GM19463 (cell line): Measurements from ENCODE around the gene COL4A1.
"Not testable (repeated sequence)": the region's sequence is repeated elsewhere in the genome, so short reads cannot be mapped to it uniquely, and the experiment has no call there.

Experiments used
- ATAC-seq: cut with Tn5 transposase; IDR thresholded peaks from one replicate; pipeline ENCODE4 v1.9.1; 2021; ENCODE audit warnings: mild to moderate bottlenecking, moderate library complexity; ENCODE audit not compliant: unreplicated experiment

The COL4A1 gene

DNA sequence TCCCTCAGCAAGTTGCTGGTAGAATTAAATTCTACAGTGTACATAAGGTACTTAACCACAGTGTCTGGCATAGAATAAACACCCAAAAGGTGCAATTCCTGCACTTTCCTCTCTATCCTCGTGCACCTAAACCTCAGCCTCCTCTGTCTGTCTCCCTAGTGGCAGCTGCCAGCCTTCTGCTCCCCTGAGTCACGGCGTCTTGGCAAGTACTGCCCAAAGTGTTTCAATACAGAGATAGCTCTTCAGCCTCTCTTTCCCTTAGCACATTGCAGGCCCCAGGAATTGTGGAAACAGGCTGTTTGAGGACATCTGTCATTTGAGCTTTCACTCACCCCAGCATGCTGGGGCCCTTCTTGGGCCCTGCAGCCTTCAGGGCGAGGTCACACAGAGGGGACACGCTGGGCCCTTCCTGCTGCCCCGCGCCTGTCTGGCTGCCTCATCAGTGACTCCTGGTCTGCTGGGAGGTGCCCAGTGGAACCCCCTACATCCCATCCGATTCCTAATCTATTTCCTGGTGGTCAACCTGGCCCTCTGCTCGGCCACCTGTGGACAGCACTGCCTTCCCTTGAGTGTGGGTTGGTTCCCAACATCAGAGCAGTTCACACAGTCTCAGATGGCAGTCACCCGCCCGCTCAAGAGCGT, 19.4 kb upstream of the COL4A1 start:
- no peak for ATAC-seq

DNA sequence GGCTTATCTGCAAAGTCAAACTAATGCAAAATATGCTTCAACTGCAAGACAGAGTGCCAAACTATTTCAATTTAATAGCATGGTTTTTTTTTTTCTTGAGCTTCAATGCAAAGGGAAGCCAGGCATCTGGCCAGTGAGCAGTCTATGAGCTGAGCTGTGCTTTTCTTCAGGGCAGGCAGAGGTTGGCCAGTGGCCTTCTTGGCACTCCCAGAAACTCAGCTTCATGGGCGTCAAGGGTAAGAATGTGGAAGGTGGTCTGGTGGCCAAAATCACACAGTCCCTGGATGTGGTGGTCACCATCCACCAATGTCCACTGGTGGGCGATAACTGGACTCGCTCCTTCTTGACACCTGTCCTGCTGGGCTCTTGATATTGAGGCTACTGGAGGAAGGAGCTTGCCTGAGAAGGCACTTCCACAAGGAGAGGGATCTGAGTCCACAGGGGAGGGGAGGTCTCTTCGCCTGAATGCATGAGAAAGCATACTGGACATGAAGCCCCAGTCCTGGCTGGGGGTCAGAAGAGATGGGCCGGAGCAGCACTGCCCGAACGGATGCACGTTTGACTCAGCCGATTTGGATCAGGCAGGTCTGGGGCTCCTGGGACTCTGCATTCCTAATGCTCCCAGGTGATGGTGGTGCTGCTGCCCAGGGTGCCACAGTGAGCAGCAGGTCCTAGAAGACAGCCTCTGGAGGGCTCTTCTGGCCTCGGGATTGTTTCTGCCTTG, 17.2 kb upstream of the COL4A1 start:
- ATAC-seq, result no peak

DNA sequence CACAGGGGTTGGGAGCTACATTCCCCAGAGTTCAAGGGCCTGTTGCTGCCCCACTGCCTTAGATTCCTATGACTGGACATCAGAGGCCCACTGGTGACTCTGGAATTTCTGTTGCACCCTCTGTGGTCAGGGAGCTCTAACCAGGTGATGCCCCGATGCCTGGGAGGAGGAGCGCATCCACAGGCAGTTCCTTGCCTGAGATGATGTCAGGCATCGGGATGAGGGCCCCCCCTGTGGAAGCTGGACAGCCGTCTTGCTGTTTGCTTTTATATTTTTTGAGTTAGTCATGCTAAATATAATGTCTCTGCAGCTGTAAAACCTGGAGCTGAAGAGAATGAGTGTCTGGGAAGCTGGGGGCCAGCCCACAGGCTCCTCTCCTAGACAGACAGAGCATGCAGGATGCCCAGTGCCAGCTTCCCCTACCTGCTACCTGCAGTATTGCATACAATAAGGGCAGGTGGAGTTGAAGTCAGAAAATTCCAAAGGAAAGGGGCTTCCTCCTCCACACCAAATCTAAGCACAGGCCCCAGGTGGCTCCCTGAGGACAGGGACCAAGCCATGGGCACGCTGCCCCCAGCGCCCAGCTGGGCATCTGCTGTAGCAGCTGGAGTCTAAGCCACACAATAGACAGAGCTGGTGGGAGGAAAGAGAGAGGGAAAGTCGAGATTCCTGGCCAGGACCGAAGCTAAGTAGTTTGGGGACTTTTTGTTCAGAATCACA, 16.4 kb upstream of the COL4A1 start:
- no peak for ATAC-seq

DNA sequence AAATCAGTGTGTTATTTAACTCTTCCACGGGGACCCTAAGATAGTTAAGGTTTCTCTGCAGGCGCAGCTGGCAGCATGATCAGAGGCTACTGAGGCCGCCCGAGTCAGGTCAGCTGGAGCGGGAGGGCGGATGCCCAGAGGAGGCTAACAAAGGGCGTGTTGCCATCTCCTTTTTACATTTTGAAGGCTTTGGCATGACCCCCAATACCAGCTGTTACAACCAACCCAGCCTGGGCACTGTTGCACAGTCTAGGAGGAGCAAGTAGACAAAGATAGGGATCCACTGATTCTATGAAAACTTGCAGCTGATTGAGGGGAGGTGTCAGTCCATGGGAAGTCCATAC, 15.8 kb upstream of the COL4A1 start:
- ATAC-seq, result no peak

DNA sequence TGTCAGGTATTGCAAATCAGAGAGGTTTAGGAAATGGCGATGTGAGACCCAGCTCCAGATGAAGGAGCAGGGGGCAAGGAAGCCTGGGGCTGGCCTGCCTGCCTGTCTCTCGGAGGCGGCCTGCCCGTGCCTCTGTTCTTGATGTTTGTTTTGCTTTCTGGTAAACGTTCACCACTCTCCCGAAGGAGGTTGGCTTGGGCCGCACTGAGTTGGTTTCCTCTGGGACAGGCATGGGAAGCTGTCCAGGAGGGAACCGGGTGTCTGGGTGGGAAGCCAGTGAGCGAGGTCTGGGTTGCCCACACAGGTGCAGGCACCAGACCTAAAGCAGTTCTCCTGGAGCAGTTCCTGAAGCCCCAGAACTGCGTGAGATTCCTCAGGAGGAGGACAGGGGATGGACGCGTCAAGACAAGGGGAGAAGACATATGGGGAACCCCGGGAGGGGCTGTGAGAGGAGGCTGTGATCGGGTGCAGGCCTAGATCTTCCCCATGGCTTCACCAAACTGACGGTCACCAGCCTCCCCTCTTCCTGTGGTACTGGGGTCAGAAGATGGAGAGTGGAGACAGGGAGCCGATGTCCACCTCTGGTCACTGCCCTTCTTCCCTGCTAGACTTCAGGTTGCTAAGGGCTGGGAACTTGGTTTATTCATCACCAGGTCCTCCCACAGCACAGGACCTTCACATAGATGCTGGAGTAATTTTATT, 15.3 kb upstream of the COL4A1 start:
- ATAC-seq, result no peak

DNA sequence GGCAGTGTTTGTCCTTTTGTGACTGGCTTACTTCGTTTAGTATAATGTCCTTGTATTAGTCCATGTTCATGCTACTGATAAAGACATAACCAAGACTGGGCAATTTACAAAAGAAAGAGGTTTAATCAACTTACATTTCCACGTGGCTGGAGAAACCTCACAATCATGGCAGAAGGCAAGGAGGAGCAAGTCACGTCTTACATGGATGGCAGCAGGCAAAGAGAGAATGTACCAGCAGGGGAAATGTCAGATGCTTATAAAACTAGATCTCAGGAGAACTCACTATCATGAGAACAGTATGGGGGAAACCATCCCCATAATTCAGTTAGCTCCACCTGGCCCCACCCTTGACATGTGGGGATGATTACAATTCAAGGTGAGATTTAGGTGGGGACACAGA, 14.6 kb upstream of the COL4A1 start:
- ATAC-seq, result not testable (repeated sequence)

DNA sequence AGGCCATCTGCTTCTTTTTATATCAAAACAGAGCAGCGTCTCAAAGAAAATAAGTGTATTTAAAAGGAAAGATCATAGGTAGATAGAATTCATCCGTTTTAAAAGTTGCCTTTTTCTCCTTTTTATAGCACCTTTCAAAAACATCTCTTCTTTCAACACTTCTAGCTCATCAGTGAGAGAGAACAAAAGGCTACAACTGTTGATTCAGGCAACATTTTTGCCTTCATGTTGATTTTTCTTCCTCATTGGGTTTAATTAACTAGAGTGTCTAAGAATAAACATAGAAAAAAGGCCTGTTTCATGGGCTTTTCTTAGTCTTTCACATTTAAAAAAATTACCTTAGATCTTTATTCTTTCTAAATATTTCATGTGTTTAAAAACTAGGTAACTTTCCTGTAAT, 13.7 kb upstream of the COL4A1 start:
- no peak for ATAC-seq

DNA sequence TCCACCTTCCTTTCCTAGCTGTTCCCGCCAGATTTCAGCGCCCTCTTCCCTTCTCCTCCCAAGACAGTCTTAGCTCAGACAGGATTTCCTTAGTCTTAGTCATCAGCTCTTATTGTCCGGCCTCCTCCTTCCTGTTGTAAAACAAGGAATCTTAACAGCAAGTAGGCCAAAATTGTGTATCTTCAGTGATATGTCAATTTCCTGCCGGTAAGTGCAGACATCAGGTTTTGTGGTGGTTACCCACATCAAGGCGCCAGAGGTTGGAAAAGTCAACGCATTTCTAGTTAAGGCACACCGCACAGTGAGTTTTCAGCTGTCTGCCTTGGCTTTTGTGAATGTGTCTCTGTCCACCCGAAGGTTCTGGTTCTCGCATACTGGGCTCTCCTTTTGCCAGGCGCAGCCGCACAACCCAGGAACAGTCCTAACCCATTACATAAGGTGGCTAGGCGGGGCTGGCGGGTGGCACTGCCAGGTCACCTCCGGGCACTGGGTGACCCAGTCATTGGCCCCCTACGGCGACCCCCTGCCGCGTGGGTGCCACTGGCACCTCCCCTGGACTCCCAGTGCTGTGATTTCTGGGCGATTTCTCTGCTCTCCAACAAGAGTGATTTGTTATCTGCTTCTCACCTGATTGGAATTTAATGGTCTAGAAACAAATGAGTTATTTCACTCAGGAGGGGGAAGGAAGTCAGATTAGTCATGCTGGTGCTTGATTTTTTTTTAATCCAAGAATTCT, 13.0 kb upstream of the COL4A1 start:
- no peak for ATAC-seq

DNA sequence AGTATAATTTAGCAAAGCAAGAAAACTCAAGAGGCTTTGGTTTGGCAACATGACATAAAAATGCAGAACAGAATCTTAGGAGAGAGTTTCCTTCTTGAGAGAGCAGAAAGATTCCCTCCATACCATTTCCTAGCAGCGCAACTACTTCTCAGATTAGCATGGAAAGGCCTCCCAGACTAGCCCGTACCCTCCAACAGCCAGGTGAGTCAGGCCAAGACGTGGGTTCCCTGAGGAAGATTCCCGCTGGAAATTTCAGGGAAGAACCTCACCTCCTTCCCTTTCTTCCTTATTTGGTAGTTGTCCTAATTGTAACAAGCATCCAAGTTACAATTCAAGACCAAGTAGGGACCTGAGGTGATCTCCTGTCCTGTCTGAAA, 12.4 kb upstream of the COL4A1 start:
- no peak for ATAC-seq

DNA sequence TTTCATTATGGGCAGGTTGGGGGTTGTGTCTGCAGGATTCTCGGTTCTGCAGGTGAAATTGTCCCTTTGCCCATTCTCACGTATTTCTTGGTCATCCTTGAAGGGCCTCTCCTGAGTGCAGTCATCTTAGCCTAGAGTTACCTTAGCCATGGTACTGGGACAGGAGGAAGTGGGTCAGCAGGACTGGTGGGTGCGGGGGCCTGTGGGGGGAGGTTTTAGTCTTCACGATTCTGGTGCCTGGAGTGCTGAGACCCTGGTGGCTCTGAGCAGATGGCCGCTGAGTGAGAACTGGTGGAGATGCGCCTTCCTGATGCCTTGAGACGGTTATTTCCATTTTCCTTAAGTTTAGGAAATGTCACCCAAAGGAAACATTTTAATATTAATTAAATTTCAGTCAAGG, 12.0 kb upstream of the COL4A1 start:
- ATAC-seq, result no peak

DNA sequence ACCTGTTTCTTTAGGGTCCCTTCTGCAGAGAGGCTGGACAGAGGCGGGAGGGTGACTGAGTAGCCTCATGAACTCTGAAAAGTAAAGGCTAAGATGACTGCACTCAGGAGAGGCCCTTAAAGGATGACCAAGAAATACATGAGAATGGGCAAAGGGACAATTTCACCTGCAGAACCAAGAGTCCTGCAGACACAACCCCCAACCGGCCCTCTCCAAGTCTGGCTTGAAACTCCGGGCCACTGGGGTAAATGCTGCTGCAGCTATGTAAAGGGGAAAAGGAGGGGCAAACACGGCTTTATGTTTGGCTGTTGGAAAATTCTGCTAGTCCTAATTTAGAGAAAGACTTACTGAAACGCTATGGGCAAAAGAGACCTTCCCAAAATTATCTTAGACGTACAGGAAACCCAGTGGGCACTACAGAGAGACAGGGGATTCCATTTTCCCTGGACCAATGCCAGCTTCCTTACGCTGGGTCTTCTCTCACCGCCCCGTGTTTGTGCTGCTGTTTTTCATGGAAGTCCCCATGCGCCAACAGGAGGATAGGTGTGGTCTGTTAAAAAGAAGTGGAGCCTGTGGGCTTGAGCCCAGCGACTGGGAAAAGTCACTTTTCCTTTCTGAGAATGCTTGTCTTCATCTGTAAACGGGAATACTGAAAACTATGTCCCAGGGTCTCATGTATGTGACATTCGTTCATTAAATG, 10.7 kb upstream of the COL4A1 start:
- ATAC-seq, result no peak

DNA sequence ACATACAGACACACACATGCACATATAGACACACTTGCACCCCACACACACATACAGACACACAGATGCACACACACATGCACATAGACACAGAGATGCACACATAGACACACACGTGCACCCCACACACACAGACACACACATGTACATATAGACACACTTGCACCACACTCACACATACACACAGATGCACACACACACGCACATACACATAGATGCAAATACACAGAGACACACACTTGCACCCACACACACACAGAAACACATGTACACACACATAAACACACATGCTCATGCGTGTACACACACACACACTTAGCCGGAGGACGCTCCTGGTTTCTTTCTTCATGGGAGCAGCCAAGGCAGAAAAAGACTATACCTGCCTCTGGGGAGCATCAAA, 10.1 kb upstream of the COL4A1 start:
- ATAC-seq, result no peak

DNA sequence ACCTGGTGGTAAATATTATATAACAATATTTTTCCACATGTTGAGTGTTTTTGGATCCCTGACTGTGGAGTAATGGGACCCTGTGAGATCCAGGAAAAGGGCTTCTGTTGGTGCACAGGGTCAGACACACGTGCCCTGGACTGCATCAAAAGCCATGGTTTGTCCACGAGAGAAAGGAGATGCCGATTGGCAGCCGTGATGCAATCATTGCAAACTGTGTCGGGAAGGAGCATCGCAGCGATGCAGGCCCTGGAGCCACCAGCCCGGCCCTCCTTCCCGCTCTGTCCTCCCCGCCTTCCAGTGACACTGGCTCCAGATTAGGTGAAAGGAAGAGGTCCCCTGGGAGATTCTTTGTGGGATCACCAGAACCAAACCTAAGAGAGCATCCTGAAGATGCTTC, 9.2 kb upstream of the COL4A1 start:
- ATAC-seq, result no peak

DNA sequence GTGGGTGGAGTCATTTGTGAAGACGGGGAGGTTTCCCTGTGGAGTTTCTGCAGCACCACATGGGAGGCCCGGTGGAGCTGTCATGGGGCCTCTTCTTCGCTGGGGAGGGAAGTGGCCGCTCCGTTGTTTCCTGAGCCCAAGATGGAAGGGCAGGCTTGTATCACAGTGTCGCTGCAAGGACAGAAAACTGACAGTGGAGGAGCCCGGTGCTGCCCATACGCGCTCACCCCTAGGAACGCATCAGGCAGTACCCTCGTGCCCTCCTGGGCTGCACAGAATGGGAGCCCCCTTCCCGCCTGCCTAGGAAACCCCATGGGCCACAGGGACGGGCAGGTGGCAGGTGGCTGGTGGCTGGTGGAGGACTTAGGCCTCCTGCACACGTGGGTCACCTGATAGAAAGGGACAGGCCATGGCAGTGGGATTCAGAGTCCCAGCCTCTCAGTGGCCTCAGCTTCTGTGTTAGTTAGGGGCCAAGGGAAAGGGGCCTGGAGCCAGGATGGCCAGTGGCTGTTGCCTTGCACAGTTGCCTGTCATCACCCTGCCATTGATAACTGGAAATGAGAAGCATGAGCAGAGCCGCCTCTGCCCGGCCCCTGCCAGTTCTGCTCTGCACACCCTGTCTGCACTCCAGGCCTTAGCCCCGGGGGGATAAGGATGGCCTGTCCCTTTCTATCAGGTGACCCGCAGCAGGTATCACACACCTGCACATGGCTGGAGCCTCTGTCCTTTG, 7.7 kb upstream of the COL4A1 start:
- ATAC-seq, result no peak

DNA sequence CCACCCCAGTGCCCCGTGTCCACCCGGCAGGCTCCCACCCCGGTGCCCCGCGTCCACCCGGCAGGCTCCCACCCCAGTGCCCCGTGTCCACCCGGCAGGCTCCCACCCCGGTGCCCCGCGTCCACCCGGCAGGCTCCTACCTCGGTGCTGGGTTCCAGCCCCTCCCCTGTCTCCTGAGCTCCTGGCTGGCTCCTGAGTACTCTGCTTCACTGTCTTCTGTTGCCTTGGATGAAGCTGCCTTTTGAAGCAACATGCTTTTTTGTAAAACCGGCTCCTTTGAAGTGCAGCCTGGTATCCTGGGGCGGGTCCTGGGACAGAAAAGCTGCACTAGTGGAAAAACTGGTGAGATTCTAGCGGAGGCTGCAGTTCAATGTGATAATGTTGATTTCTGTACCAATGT, 6.8 kb upstream of the COL4A1 start:
- ATAC-seq, result not testable (repeated sequence)

DNA sequence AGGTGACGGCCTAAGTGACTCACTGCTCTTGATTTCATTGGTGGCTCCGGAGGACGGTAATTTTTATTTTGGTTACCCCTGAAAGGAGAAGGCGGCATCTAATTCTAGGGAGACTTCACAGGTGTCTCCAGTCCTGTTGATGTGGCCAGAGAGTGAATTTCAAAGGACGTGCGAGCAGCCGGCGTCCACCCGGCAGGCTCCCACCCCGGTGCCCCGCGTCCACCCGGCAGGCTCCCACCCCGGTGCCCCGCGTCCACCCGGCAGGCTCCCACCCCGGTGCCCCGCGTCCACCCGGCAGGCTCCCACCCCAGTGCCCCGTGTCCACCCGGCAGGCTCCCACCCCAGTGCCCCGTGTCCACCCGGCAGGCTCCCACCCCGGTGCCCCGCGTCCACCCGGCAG, 6.3 kb upstream of the COL4A1 start:
- ATAC-seq, result not testable (repeated sequence)

DNA sequence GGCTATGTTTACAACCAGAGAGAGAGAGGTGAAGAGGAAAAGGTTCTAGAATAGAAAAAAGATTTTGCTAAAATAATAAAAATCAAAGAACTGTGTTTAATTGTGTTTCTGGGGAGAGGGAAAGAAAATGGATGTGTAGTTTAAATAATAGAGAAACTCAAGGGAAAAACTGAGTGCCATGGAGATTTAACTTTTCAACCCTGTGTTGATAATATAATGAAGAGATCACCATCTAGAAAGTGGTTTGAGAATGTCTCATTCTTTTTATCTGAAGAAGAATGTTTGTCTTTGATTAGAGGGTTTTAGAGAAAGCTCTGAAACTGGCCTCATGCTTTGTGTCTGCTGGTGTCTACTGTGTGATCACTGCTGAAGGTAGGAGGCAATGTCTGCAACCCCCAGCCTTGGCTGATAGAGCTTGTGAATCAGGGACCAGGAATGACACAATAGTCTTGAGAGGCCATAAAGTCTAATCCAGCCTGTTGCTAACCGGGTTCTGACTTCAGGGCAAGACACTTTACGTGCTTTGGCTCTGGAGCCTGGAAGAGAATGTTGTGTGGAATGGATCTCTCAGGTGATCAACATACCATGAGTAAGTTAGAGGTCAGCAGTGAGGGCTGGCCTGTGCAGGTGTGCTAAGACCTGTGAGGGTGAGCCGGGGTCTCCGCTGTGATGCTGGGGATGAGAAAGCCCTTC, 5.5 kb upstream of the COL4A1 start:
- ATAC-seq, result no peak

DNA sequence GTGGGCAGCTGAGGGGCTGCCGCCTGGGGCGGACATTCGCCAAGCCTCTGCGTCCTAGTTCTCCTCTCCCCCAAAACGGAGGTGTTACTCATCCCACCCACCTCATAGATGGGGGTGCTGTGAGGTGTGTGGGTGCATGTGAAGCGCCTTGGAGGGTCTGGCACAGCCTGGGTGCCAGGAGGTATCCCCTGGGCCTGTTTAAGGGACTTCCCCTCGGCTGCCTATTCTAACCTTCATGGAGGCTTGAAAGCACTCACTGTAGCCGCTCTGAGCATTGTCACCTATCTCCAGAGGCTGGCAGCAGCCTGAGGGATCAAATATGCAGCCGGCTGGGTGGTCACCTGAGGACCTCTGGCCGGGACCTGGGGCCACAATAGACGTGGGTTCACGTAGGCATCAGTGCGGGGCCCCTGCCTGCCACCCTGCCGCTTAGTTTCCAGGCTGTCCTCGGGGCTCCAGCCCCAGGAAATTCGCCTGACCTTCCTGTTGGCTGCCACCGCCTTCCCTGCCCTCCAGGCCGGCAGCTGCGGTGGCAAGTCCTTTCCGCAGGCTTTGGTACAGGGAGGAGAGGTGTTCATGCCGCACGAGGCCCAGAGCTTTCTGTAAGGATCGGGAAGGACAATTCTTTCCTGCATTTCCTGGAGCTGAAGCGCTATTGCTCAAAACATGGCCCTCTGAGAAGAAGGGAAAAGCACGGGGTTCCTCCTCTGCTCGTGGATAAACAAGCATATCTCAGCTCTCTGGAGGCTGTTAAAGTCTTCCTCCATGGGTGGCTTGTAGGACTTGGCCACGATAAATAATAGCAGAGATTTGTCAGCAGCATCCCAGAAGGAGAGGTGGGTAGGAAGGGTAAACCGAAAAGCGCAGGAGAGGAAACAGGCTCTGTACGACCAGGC, 4.7 kb upstream of the COL4A1 start:
- no peak for ATAC-seq
